ENCODE results near the gene HMOX1.

DNA sequence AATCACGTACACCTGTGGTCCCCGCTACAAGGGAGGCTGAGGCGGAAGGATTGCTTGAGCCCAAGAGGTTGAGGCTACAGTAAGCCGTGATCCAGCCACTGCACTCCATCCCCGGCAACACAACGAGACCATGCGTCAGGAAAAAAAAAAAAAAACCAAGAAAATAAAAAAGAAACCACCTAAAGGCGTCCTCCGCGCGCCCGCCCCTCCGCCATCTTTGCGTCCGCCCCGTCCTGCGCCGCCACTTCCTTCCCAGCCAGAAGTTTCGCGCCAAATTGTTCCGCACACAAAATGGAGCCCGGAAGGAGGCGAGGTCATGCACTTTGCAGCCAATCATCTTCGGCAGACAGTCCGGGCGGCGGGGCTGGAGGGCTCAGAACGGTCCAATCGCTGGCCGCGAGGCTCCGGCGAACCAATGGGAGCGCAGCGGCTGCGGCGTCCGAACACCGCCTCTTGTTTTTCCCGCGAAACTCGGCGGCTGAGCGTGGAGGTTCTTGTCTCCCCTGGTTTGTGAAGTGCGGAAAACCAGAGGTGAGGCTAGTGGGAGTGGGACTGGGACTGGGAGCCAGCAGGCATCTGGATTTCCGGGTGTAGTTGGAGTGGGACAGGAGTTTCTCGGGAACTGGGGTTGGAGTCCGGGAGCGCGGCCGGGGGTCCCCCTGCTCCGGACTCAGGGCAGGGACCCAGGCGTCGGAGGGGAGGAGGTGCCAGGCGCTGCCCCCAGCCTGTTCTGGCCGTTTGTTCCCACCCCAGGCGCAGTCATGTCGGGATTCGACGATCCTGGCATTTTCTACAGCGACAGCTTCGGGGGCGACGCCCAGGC is 19.0 kb downstream of the HMOX1 start, which contains the start of gene MCM5:
- TF ChIP-seq CTCF (IDR thresholded peaks at IDR 0.05) = no peak
- TF ChIP-seq POLR2A (IDR thresholded peaks at IDR 0.05) = peak in 2 of 3 donors; percentile 46 to 62
